CD14-positive monocyte (primary cell): ENCODE measurements around the gene MLC1. TPM values are rescaled to one million over a fixed set of nuclear protein-coding genes. Genes with fewer than 3 reads are reported as not detected.

Experiments used
- DNase-seq, 3 donors: peaks; one replicate each; pipeline ENCODE4 v3.0.0-alpha.2; 2011 to 2022
- H2AFZ ChIP-seq: 2 replicates; pipeline ENCODE4 v1.6.0; 2012; ENCODE audit warnings: mild to moderate bottlenecking, low read depth, low read length, inconsistent platforms; ENCODE audit not compliant: insufficient read depth, poor library complexity, severe bottlenecking
- H3K27ac ChIP-seq, 2 donors: 1 replicate in 1 of 2; 2 replicates in 1 of 2; pipeline ENCODE4 v1.5.1; 2012 to 2013; ENCODE audit warnings: low read length in 2 of 2, control low read depth in 1 of 2, inconsistent platforms in 1 of 2, low read depth in 1 of 2, mild to moderate bottlenecking in 1 of 2
- H3K27me3 ChIP-seq, 2 donors: one replicate each; pipeline versions ENCODE4 v1.6.0 to v1.6.1; 2011 to 2013; ENCODE audit warnings: low read length in 2 of 2; ENCODE audit not compliant: control insufficient read depth in 2 of 2, insufficient read depth in 2 of 2
- H3K36me3 ChIP-seq, 2 donors: replicated peaks in 1 of 2; 1 replicate in 1 of 2; 2 replicates in 1 of 2; pipeline versions ENCODE4 v1.5.1 to v1.6.1; 2012 to 2013; ENCODE audit warnings: low read length in 2 of 2, control low read depth in 1 of 2, inconsistent platforms in 1 of 2, mild to moderate bottlenecking in 1 of 2; ENCODE audit not compliant: insufficient read depth in 2 of 2, control insufficient read depth in 1 of 2
- H3K4me1 ChIP-seq, 2 donors: 1 replicate in 1 of 2; 2 replicates in 1 of 2; pipeline versions ENCODE4 v1.5.1 to v1.6.1; 2012 to 2013; ENCODE audit warnings: low read length in 2 of 2, control low read depth in 1 of 2, inconsistent platforms in 1 of 2, mild to moderate bottlenecking in 1 of 2, moderate library complexity in 1 of 2; ENCODE audit not compliant: insufficient read depth in 2 of 2, control insufficient read depth in 1 of 2
- H3K4me2 ChIP-seq: replicated peaks from 2 replicates; pipeline ENCODE3; 2012; ENCODE audit warnings: low read length, moderate library complexity, mild to moderate bottlenecking; ENCODE audit not compliant: poor library complexity, severe bottlenecking; ENCODE audit errors: extremely low read depth
- H3K4me3 ChIP-seq, 3 experiments: fragments of 200-600 bp in 1 of 3; sonication (generic) in 1 of 3; replicated peaks in 1 of 3; 1 replicate in 2 of 3; 2 replicates in 1 of 3; pipeline ENCODE4 v1.5.1; 2011 to 2013; ENCODE audit warnings: low read length in 3 of 3, mild to moderate bottlenecking in 3 of 3, control low read depth in 2 of 3, low read depth in 2 of 3, inconsistent platforms in 1 of 3, moderate library complexity in 1 of 3
- H3K79me2 ChIP-seq: 2 replicates; pipeline ENCODE4 v1.6.0; 2012; ENCODE audit warnings: mild to moderate bottlenecking, control low read depth, inconsistent platforms, low read length, moderate library complexity; ENCODE audit not compliant: insufficient read depth
- H3K9ac ChIP-seq: 2 replicates; pipeline ENCODE4 v1.6.0; 2017; ENCODE audit warnings: low read length, mild to moderate bottlenecking; ENCODE audit not compliant: insufficient read depth, poor library complexity, severe bottlenecking
- H3K9me3 ChIP-seq, 2 donors: replicated peaks in 1 of 2; 1 replicate in 1 of 2; 2 replicates in 1 of 2; pipeline versions ENCODE4 v1.5.1 to v1.6.1; 2012 to 2013; ENCODE audit warnings: low read length in 2 of 2, control low read depth in 1 of 2; ENCODE audit not compliant: control insufficient read depth in 1 of 2, insufficient read depth in 1 of 2
- H4K20me1 ChIP-seq: 2 replicates; pipeline ENCODE4 v1.6.0; 2012; ENCODE audit warnings: mild to moderate bottlenecking, low read length, control low read depth, moderate library complexity; ENCODE audit not compliant: insufficient read depth
- H3K27ac Mint-ChIP-seq, 7 donors: one replicate each; pipeline ENCODE4 v1.8.0; 2020; ENCODE audit warnings: mild to moderate bottlenecking in 7 of 7, mixed read lengths in 7 of 7, moderate library complexity in 6 of 7, inconsistent platforms in 2 of 7
- H3K27me3 Mint-ChIP-seq, 3 donors: one replicate each; pipeline ENCODE4 v1.8.0; 2021 to 2022; ENCODE audit warnings: low read depth in 3 of 3, mild to moderate bottlenecking in 3 of 3, mixed read lengths in 3 of 3, moderate library complexity in 3 of 3, inconsistent platforms in 1 of 3
- H3K36me3 Mint-ChIP-seq, 2 donors: one replicate each; pipeline ENCODE4 v1.8.0; 2020; ENCODE audit warnings: mixed read lengths in 2 of 2, inconsistent platforms in 1 of 2, mild to moderate bottlenecking in 1 of 2
- H3K4me1 Mint-ChIP-seq: one replicate; pipeline ENCODE4 v1.8.0; 2020; ENCODE audit warnings: mild to moderate bottlenecking, mixed read lengths
- H3K4me3 Mint-ChIP-seq, 2 donors: one replicate each; pipeline ENCODE4 v1.8.0; 2020; ENCODE audit warnings: mild to moderate bottlenecking in 2 of 2, mixed read lengths in 2 of 2, moderate library complexity in 1 of 2
- H3K9me3 Mint-ChIP-seq, 7 donors: one replicate each; pipeline ENCODE4 v1.8.0; 2020 to 2022; ENCODE audit warnings: mixed read lengths in 7 of 7, mild to moderate bottlenecking in 6 of 7, moderate library complexity in 6 of 7, inconsistent platforms in 2 of 7
- WGBS: methylation state at CpG from one replicate; pipeline ENCODE4 v1.1.5; 2013; ENCODE audit warnings: missing lambda C conversion rate; ENCODE audit not compliant: insufficient coverage; 5-methylcytosine and 5-hydroxymethylcytosine counted together
- intact Hi-C, 2 donors: fragments of 100-400 bp; cut with micrococcal nuclease; formaldehyde crosslinking; loops; one replicate each; pipeline versions ENCODE4 v1.15.0 to v1.15.1; 2023
- polyA plus RNA-seq, 3 donors: library from polyadenylated mRNA; depleted of rRNA in 1 of 3; unstranded in 2 of 3; stranded (reverse) in 1 of 3; fragments of 300-500 nt in 2 of 3; fragments of >200 nt in 1 of 3; fragmentation: Illumina TruSeq in 2 of 3; gene quantifications; 1 replicate in 2 of 3; 2 replicates in 1 of 3; pipeline ENCODE4 v1.2.3, GENCODE V29; 2012 to 2021
- TF ChIP-seq, protein P1 (sequence below): fragments of 200-600 bp; IDR thresholded peaks from one replicate; pipeline ENCODE4 v1.8.0; 2022; ENCODE audit warnings: antibody characterized with exemption, mild to moderate bottlenecking

MLC1 gene
- polyA plus RNA-seq, 3 donors: 1.6 to 3.6 (median 1.8) TPM

DNA sequence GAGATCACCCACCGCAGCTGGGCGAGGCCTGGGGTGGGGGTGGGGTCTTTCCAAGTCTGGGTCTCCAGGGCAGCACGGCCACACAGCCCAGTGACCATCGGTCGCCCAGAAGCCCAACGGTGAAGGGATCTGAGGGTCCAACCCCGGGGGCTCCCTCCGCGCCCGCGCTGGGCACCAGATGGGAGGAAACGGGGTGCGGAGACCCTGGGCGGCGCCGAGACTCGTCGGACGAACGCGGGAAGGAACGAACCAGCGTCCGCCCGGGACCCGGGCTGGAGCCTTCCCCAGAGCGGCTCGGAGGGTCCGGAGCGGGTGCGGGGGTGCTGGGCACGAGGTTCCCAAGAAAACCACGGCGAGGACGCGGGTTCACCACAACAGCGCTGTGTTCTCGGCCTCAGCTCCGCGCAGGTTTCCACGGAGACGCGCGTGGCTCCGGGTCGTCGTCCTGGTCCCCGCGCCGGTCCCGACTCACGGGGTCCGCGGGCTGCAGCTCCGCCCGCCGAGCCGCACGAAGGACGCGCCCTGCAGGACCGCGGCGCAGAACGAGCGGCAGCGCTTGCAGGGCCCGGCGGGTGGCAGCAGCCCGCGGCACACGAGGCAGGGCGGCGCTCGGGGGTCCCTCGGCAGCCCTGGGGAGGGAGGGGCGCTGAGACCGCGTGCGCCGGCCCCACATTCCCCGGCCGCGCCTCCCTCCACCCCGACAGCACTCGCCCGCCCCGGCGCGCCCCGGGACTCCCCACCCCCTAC is 70.4 kb downstream of the MLC1 start:
- peaks cover 0 to 7% (median 2%) of the 10 kb centered on the region in 7 donors for H3K9me3 Mint-ChIP-seq
- Histone ChIP-seq H3K4me2 (no peak overlapping the region), H3K27ac (no peak overlapping the region), H3K9ac (no peak overlapping the region), H3K4me1 (no peaks in the 10 kb centered on the region), H3K79me2 (no peaks in the 10 kb centered on the region), H2AFZ (no peak overlapping the region), H3K9me3 (peaks cover 4 to 5% of the 10 kb centered on the region in 2 donors), H4K20me1 (no peaks in the 10 kb centered on the region), H3K36me3 (no peaks in the 10 kb centered on the region), H3K27me3 (peaks cover 20 to 80% of the 10 kb centered on the region in 2 donors), H3K4me3 (no peak overlapping the region)
- H3K36me3 Mint-ChIP-seq: no peaks in the 10 kb centered on the region
- TF ChIP-seq, protein P1, sequence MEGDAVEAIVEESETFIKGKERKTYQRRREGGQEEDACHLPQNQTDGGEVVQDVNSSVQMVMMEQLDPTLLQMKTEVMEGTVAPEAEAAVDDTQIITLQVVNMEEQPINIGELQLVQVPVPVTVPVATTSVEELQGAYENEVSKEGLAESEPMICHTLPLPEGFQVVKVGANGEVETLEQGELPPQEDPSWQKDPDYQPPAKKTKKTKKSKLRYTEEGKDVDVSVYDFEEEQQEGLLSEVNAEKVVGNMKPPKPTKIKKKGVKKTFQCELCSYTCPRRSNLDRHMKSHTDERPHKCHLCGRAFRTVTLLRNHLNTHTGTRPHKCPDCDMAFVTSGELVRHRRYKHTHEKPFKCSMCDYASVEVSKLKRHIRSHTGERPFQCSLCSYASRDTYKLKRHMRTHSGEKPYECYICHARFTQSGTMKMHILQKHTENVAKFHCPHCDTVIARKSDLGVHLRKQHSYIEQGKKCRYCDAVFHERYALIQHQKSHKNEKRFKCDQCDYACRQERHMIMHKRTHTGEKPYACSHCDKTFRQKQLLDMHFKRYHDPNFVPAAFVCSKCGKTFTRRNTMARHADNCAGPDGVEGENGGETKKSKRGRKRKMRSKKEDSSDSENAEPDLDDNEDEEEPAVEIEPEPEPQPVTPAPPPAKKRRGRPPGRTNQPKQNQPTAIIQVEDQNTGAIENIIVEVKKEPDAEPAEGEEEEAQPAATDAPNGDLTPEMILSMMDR: no peak
- H3K27ac Mint-ChIP-seq: no peak overlapping the region
- H3K4me1 Mint-ChIP-seq: peaks cover 9% of the 10 kb centered on the region
- H3K4me3 Mint-ChIP-seq: no peak overlapping the region
- DNase-seq: no peak
- intact Hi-C loops: no loop called here
- peaks cover 44 to 84% (median 80%) of the 10 kb centered on the region in 3 donors for H3K27me3 Mint-ChIP-seq
- WGBS: 3% methylated on average over 76 of the region's 91 CpGs

DNA sequence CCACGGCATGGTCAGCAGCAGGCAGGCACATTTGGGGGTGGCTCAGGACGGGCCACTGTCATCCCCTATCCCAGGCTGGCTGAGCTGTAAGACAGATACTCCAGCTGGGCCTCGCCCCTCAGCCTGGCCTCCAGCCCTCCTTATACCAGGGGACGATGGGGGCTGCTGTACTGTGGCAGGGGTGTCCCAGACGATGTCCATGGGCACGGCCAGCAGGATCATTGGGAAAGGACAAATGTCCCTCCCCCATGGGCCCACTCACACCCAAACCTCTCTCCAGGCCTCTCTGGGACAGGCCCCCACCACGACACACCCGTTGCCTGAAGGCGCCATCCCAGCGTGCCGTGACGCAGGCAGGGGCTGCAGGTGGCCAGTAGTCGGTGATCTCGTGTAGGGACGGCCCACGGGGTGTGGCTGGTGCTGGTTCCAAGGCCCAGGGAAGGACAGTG is 71.1 kb downstream of the MLC1 start:
- intact Hi-C loops: no loop called here
- TF ChIP-seq, protein P1: no peak
- no peak overlapping the region for H3K4me3 ChIP-seq
- H3K27ac Mint-ChIP-seq: no peak overlapping the region
- H3K4me2 ChIP-seq: no peak overlapping the region
- no peak overlapping the region for H3K27ac ChIP-seq
- H4K20me1 ChIP-seq: no peaks in the 10 kb centered on the region
- H3K9ac ChIP-seq: no peak overlapping the region
- H3K9me3 Mint-ChIP-seq: peaks cover 0 to 5% (median 2%) of the 10 kb centered on the region in 7 donors
- H3K27me3 Mint-ChIP-seq: peaks cover 46 to 86% (median 79%) of the 10 kb centered on the region in 3 donors
- no peaks in the 10 kb centered on the region for H3K36me3 Mint-ChIP-seq
- H3K4me1 Mint-ChIP-seq: peaks cover 9% of the 10 kb centered on the region
- H2AFZ ChIP-seq: no peak overlapping the region
- H3K4me1 ChIP-seq: no peaks in the 10 kb centered on the region
- no peaks in the 10 kb centered on the region for H3K36me3 ChIP-seq
- peaks cover 15 to 79% of the 10 kb centered on the region in 2 donors for H3K27me3 ChIP-seq
- no peaks in the 10 kb centered on the region for H3K79me2 ChIP-seq
- peak overlapping the region in 1 of 2 donors; percentile 53 for H3K4me3 Mint-ChIP-seq
- no peak for DNase-seq
- WGBS: 81% methylated on average over 14 of the region's 16 CpGs
- H3K9me3 ChIP-seq: no peaks in the 10 kb centered on the region
